GM04504 (cell line): Measurements from ENCODE around the gene HPDL.

Experiments
- DNase-seq: peaks from one replicate; pipeline ENCODE4 v3.0.0-alpha.2; 2012; ENCODE audit warnings: low read depth

The HPDL gene

DNA sequence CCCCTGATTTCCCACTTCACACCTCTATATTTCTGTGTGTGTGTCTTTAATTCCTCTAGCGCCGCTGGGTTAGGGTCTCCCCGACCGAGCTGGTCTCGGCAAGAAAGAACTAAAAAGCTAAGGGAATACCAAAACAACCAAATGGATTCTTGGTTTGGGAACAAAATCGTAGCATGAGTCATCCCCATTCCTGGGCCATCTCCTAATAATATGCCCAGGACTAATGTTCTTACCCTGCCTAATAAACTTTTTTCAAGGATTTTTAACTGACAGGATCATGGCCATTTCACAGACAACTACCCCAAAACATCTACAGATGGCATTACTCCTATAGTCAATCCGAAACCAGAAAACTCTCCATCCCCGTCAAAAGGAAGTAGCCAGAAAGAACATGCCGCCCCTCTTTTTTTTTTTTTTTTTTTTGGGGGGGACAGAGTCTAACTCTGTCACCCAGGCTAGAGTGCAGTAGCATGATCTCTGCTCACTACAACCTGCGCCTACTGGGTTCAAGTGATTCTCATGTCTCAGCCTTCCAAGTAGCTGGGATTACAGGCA lies 4.1 kb upstream of the HPDL start:
- no peak for DNase-seq

DNA sequence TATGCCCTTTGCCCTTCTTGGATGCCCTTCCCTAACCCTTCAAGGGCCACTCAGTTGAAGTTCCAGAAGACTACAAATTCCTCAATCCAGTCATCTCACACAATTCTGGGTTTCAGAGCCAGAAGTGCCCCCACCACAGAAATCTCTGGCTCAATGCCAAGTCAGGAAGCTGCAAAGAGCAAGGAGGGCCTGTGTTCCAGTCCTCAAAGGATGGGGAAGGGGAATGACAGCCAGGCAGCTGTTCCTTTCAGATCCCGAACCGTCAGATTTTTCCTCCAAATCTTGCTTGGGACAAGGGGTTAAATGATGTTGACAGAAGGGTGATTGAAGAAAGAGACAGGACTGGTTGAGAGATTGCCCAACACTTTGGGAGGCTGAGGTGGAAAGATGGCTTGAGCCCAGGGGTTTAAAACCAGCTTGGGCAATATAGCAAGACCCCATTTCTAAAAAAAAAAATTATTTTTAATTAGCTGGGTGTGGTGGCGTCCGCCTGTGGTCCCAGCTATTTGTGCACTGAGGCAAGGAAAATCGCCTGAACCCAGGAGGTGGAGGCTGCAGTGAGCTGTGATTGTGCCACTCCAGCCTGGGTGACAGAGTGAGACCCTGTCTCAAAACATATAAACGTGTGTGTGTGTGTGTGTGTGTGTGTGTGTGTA lies 716 bp upstream of the HPDL start:
- DNase-seq = no peak

DNA sequence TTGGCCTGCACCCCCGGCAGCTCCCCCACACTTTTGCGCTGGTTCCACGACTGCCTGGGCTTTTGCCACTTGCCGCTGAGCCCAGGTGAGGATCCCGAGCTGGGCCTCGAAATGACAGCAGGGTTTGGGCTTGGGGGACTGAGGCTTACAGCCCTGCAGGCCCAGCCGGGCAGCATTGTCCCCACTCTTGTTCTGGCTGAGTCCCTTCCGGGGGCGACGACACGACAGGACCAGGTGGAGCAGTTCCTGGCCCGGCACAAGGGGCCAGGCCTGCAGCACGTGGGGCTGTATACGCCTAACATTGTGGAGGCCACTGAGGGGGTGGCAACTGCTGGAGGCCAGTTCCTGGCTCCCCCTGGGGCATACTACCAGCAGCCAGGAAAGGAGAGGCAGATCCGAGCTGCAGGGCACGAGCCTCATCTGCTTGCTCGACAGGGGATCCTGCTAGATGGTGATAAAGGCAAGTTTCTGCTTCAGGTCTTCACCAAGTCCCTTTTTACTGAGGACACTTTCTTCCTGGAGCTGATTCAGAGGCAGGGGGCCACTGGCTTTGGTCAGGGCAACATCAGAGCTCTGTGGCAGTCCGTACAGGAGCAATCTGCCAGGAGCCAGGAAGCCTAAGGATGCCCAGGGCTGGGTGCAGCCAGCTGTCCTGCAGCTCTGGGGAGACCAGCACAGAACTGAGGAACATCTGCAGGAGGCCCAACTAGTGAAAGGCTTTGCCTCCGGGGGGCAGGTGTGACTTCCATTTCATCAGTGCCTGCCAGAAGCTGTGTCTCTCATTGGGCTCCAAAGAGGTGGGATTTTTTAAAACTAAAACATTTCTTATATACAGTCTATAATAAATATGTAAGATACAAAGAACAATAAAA lies 1.2 kb downstream of the HPDL start:
- no peak for DNase-seq

DNA sequence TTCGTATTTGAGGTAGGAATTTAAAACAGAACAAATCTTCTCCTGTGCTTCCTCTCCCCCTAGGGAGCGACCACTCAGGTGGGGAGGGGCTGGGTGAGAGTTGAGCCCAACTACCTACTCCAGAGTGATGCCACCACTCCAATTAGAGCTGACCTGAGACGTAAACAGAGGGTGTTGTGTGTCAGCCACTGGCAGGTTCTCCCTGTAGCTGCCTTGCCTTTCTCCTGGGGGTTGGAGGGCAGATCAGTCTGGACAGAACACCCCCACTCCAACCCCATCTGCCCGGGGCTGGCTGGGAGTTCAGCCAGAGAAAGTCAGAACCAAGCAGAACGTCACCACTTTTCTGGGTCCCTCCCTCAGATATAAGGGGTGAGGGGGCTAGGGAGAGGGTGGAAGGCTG lies 2.0 kb downstream of the HPDL start:
- no peak for DNase-seq

DNA sequence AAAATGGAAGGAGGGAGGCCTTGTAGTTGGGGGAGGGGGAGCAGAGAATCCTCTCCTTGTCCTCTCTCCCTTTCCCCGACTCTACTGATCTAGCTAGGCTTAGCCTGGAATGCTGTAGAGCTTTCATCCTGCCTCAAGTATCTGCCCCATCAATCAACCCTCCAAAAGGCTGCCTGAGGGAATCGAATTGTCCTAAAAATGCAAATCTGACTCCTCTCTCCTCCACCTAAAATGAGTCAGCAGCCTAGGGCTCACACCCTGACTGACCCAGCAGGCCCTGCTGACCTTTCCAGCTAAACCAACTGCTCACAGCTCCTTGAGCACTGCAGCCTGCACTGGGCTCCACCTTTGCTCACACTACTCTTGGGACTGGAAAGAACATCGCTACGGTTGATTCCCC lies 2.8 kb downstream of the HPDL start:
- no peak for DNase-seq

DNA sequence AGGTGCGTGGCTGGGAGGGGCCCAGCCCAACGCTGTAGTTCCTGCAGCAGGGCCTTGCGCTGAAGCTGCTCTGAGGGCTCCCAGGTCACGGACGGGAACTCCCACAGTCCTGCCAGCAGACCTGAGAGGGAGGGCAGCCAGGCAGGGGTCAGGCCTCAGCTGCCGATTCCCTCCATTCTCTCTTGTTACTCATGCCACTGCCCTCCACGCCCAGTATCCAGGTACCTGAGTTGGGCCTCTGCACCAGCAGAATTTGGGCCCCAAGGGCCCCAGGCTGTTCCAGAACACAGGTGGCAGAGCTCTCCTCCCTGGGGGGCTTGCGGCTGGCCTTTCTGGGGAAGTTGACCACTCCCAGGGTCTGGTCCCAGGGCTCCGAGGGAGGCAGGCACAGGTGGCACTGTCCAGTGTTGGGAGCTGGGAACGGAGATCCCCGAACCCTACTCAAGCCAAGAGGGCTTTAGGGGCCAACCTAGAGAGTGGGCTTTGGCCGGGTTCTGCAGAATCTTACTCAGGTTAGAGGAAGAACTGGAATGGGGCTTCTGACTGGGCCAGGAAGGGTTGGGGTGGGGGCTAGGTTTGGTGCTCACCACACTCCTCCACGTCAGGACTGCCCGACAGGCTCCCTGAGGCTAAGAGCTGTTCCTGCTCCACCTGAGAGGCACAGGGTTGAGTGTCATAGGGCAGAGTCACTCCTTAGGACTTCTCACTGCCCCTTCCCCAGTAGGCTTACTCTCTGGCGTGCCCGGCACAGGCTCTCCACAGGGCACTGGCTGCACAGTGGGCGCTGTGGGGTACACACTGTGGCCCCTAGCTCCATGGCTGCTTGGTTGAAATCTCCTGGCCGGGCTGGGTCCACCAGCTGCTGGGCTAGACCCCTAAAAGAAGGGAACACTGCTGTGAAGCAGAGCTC lies 5.0 kb downstream of the HPDL start:
- DNase-seq = no peak

DNA sequence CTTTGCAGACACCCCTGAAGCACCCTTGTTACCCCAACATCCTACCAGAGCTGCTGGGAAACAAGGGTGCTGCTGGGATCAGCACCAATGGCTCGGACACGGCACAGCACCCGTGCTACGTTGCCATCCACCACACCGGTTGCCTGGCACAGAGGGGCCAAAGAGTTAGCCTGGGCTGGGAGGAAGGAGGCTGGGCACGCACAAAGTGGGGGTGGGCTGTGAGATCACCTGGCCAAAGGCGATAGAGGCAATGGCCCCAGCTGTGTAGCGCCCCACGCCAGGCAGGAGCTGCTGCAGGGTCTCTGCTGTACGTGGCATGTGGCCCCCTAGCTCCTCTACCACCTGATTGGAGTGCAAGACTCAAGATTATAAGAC lies 5.6 kb downstream of the HPDL start:
- no peak for DNase-seq

DNA sequence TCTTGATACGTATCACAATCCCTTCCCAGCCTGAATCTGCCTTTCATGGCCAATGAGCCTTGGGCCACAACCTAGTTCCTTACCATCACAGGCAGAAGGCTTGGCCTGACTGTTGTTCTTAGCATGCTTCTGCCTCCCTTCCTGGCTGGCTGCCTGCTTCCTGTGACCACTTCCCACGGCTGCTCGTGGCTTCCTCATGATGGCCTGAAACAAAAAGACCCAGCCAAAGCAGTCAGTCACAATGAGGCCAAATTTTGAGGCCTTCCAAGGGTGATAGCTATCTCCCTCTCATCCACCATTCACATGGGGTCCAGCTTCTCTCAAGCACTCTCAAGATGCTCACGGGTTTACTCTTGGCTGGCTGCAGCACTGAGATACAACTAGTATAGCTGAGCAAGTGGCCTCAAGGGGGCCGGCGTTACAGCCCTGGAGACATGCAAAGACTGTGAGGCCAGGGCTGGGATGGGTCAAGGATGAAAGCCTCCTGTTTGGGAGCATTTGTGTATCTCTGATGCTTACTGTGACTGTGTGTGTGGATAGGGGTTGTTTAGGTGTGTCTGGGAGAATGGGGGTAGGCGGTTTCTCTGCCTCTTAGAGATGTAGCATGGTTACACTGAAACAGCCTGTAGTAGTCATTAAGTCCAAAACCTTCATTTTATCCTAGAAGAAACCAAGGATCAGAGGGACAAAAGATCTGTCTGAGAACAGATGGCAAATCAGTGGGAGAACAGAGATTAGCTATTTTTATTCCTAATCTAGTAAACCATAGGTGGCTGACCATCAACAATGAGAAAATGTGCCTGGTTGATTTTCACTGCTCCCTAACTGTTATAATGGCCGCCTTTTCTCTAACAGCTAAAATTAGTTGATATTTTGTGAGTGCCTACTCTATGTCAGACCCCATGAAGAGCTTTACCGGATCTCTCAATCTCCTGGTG lies 7.9 kb downstream of the HPDL start:
- no peak for DNase-seq

DNA sequence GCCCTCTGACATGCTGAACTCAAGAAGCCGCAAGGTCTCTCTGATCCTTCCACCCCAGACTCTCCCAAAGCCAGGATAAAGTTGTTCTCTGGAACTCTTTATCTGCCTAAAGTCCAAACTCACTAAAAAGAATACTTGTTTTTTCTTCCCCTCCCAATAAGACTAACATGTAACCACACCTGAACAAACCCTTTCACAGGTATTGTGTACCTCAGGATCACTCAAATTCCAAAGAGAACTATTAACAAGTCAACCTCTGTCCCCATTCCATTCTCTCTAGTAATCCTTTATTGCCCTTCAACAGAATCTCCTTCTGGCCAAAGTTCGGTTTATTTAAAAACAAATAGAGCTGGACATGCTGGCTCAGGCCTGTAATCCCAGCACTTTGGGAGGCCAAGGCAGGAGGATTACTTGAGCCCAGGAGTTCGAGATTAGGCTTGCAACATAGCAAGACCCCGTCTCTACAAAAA lies 9.2 kb downstream of the HPDL start:
- DNase-seq = no peak

DNA sequence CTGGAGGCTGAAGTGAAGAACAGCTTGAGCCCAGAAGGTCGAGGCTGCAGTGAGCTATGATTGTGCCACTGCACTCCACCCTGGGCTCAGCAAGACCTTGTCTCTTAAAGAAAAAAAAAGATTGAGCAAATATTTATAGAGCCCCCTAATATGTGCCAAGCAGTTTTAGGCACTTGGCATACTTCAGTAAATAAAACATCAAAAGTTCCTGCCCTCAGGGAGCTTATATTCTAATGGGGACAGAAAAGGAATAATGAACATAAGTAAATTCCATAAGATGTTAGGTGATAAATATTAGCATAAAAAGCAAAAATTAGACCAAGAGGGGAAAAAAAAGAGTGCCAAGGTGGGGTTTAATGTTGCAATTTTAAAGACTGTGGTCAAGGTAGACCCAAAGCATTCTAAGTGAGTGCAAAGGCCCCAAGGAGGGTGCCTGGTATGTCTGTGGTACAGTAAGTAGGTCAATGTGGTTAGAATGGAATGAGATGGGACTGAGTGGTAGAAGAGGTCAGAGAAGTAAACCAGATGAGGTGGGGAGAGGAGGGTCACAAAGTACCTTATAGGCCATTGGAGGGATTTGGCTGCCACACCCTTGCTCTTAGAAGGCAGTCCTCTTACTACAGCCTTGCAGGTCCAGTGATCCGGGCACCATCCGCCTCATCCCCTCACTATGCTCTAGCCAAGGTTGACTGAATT lies 11.1 kb downstream of the HPDL start:
- no peak for DNase-seq

DNA sequence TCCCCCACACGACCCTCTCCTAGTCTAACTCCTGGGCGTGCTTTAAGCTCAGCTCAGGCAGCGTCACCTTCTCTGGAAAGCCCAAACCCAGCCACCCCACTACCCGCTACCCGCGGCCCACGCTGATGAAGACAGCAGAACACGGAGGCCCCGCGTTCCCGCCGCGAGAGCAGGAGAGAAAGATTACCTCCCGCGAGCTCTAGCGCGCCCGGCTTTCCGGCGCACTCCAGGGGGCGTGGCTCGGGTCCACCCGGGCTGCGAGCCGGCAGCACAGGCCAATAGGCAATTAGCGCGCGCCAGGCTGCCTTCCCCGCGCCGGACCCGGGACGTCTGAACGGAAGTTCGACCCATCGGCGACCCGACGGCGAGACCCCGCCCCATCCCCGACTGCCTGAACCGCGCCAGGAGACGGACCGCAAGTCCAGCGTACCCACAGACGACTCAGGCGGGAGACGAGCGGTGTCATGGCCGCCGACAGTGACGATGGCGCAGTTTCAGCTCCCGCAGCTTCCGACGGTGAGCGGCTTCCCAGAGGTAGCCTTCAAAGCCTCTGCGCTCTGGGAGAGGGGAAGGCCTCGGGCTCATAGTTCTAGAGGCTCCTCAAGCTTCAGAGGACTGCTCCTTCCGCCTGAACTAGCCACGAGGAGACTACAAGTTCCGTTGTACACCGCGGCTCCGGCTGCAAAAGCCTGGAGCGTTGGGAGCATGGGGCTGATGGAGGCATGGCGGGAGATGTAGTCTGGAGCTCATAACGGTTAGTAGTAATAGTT lies 13.3 kb downstream of the HPDL start, which contains the start of the genes MUTYH and TOE1:
MUTYH (minus strand) TSS at position 652 of the 770 bp plus-strand sequence. CDS start 5,935 bp downstream, outside the sequence.
TOE1 (plus strand) TSS at position 382 of the 770 bp plus-strand sequence; CDS start at position 465, 83 bp downstream.
- peak; percentile 69 for DNase-seq

DNA sequence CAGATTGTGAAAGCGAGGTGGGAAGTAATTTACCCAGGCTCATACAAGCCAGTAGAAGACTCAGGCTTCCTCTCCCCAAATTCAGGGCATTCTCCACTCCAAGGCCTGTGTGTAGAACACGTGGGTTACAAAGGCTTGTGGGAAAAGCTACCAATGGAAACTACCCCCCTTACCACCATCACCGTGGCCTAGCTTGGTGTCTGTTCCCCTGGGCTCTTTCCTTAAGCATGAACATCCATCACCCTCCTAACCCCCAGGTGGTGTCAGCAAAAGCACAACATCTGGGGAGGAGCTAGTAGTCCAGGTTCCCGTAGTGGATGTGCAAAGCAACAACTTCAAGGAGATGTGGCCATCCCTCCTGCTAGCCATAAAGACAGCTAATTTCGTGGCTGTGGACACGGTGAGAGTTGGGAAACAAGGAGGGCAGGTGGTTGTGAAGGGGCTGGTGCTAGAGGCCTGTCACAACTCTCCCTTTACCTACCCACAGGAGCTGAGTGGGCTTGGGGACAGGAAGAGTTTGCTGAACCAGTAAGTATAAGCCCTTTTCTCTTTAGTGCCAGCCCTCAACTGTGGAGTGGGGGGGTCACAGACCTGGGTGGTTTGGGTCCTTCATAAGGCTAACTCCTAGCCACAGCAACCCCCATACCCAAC lies 14.2 kb downstream of the HPDL start:
- no peak for DNase-seq

DNA sequence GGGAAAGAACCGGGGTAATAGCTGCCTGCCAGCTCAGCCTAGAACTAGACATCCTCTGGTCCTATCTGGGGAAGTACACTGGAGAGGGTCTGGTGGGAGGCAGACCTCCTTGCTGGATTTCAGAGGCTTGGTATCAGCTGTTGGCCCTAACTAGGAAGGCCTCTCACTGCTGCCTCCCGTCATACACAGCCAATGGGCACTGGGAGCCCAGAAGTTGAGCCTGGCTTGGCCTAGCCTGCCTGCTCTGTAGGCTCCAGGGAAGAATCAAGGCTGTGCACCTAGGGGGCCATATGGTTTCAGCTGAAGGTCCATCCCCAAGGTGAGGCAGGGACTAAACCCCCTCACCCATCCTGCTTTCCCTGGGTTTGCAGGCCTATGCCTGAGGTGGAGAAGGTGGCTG lies 17.8 kb downstream of the HPDL start:
- DNase-seq = no peak

DNA sequence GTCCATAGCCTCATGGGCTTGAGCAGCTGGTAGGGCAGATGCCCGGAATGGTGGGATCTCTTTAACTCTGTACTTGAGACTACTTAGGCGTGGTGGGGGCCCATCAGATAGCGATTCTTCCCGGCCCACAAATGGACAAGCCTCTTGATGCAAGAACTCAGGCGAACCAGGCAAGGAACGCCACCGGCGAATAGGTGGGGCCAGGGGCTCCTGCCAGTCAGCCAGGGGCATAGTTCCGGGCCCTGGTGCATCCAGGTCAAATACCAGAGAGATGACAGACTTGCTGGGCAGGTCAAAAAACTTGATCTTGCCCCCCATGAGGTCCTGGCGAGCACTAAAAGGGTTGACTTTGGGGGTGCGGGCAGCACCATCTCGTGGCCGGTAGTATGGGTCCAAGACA lies 18.3 kb downstream of the HPDL start:
- DNase-seq = no peak

DNA sequence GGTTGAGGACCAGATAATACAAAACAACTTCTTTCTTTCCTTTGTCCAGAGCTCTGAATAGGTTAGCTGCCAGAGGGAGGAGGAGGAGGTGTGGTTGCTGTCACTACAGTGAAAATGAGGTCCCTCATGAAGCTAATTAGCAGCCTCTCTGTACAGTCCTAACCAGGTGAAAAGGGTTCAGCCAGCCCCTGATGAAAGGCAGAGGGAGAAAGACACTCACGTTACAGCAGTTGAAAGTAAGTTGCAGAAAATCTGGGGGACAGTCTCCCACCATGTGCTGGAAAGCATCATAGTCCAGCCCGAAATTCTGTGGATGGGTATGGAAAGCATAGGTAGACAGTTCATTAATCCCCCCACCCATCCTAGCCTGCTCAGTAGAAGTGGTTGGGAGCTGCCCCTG lies 19.8 kb downstream of the HPDL start:
- DNase-seq = no peak

DNA sequence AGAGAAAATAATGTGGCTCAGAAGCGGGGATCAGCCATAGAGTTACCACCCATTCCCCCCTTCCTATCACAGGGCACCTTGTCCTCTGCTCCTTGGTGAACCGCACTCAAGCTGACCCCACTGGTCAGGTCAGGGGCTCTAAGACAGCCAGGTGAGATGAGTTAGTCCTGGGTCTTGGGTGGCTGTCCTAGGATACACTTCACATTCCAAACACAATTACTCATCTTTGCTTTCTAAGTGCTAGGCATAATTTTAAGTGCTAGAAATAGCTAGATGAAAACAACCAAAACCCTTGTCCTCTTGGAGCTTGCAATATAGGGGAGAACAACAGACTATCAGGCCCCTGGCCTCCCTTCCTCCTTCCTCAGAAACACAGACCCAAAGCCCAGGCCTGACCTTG lies 21.3 kb downstream of the HPDL start:
- DNase-seq = no peak

DNA sequence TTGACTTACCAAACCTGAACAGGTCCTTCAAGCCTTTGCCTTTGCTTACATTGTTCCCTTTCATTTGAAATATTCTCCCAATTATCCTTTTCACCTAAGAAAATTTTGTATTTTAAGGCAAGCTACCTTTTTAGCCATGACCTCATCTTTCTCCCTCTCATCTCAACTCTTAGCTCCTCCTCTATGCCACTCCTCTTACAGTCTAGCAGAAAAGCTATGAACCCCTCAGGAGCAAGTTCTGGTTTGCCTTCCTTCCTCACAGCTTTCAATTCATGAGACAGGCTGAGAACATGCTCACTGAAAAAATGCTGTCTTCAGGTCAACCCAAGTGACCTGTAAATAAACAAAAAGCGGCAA lies 21.9 kb downstream of the HPDL start:
- DNase-seq = no peak

DNA sequence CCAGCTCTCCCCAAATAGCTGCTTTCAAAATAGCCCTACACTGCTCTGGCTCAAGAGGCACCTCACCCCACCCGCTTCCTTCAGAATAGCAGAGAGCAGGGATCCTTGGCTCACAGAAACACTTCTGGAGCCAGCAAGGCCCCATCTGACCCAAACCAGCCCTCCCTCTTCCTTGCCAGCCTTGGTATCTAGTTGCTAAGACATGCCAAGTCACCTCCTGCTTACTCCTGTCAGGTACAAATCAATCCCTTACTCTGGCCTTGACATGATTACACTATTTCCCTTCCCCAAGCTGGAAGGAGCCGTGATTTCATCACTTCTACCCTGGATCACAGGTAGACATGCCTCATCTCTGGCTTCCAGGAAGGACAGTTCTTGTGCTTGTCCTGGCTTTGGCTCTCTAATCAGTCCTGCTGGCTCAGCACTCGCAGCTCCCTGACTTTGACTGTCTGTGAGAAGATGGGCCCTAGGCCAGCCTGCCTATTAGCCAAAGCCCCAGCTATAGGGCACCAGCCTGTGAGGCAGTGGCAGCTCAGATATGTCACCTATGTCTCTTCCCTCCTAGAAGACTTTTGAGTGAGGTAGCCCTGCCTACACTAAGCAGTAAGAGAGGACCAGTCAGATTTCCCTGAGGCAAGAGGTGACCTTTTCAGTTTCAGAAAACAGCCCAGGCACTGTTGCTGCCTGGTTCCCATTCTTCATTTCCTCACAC lies 22.4 kb downstream of the HPDL start:
- no peak for DNase-seq
